B cell (primary cell): ENCODE results near the gene DACT2. TPM values are rescaled to one million over a fixed set of nuclear protein-coding genes. Genes with fewer than 3 reads are reported as not detected.
"Not testable (repeated sequence)": the region's sequence is repeated elsewhere in the genome, so short reads cannot be mapped to it uniquely, and the experiment has no call there.

ENCODE experiments used
- ATAC-seq: fragments of 200-7000 bp; cut with Tn5 transposase; one replicate; pipeline ENCODE4 v1.10.0; 2021; ENCODE audit warnings: low read depth, mild to moderate bottlenecking, moderate number of reproducible peaks, moderate library complexity
- CTCF ChIA-PET: fragments of 350-600 bp; sonication (Branson Sonifier 250); formaldehyde crosslinking; loops from one replicate; lab custom pipeline; 2021; ENCODE audit warnings: antibody characterized with exemption, inconsistent platforms; lab: Charles Lee
- POLR2A ChIA-PET: fragments of 350-600 bp; sonication (Branson Sonifier 250); formaldehyde crosslinking; loops from one replicate; lab custom pipeline; 2021; ENCODE audit warnings: antibody characterized with exemption; lab: Charles Lee
- DNase-seq: peaks from one replicate; pipeline ENCODE4 v3.0.0; 2013
- H2AFZ ChIP-seq: 2 replicates; pipeline ENCODE4 v1.6.1; 2012; ENCODE audit warnings: mild to moderate bottlenecking, low read depth, low read length; ENCODE audit not compliant: insufficient read depth, poor library complexity, severe bottlenecking
- H3K27ac ChIP-seq, 2 donors: 1 replicate in 1 of 2; 2 replicates in 1 of 2; pipeline ENCODE4 v1.5.1; 2012 to 2013; ENCODE audit warnings: low read length in 2 of 2, mild to moderate bottlenecking in 2 of 2, moderate library complexity in 1 of 2
- H3K27me3 ChIP-seq, 4 experiments: fragments of 200-600 bp in 1 of 4; sonication (generic) in 1 of 4; replicated peaks in 1 of 4; 1 replicate in 2 of 4; 2 replicates in 2 of 4; pipeline versions ENCODE4 v1.6.1 to v1.7.0; 2013 to 2016; ENCODE audit warnings: low read length in 3 of 4, mild to moderate bottlenecking in 2 of 4, mixed read lengths in 1 of 4, moderate library complexity in 1 of 4; ENCODE audit not compliant: insufficient read depth in 4 of 4, control insufficient read depth in 3 of 4; ENCODE audit errors: control extremely low read depth in 1 of 4
- H3K36me3 ChIP-seq, 2 experiments: replicated peaks in 1 of 2; 1 replicate in 1 of 2; 2 replicates in 1 of 2; pipeline versions ENCODE4 v1.6.1 to v1.7.1; 2013; ENCODE audit warnings: low read length in 1 of 2; ENCODE audit not compliant: insufficient read depth in 2 of 2, control insufficient read depth in 1 of 2; ENCODE audit errors: control extremely low read depth in 1 of 2, extremely low read depth in 1 of 2
- H3K4me1 ChIP-seq, 2 donors: fragments of 200-600 bp in 1 of 2; sonication (generic) in 1 of 2; 1 replicate in 1 of 2; 2 replicates in 1 of 2; pipeline versions ENCODE4 v1.5.1 to v1.6.1; 2013 to 2017; ENCODE audit warnings: low read length in 2 of 2; ENCODE audit not compliant: control insufficient read depth in 2 of 2, insufficient read depth in 2 of 2
- H3K4me2 ChIP-seq: replicated peaks from 2 replicates; pipeline ENCODE3; 2012; ENCODE audit warnings: mild to moderate bottlenecking, low read depth, low read length; ENCODE audit not compliant: poor library complexity, severe bottlenecking
- H3K4me3 ChIP-seq, 5 experiments: fragments of 200-600 bp in 1 of 5; sonication (generic) in 1 of 5; 1 replicate in 3 of 5; 2 replicates in 2 of 5; pipeline versions ENCODE4 v1.5.1 to v1.7.0; 2011 to 2016; ENCODE audit warnings: low read length in 4 of 5, mild to moderate bottlenecking in 4 of 5, low read depth in 2 of 5, control low read depth in 1 of 5, moderate library complexity in 1 of 5; ENCODE audit not compliant: insufficient read depth in 1 of 5; ENCODE audit errors: control extremely low read depth in 1 of 5, extremely low read depth in 1 of 5
- H3K79me2 ChIP-seq: fragments of 200-600 bp; sonication (generic); one replicate; pipeline ENCODE4 v1.6.0; 2016; ENCODE audit warnings: low read length; ENCODE audit not compliant: control insufficient read depth, insufficient read depth
- H3K9ac ChIP-seq: fragments of 200-600 bp; sonication (generic); 2 replicates; pipeline ENCODE4 v1.6.1; 2017; ENCODE audit warnings: mild to moderate bottlenecking, low read length, moderate library complexity
- H3K9me3 ChIP-seq, 3 donors: one replicate each; pipeline versions ENCODE4 v1.6.1 to v1.7.1; 2013; ENCODE audit warnings: low read length in 2 of 3; ENCODE audit not compliant: control insufficient read depth in 2 of 3, insufficient read depth in 1 of 3; ENCODE audit errors: control extremely low read depth in 1 of 3
- H4K20me1 ChIP-seq: 2 replicates; pipeline ENCODE4 v1.6.0; 2012; ENCODE audit warnings: mild to moderate bottlenecking, low read length; ENCODE audit not compliant: insufficient read depth, control insufficient read depth, poor library complexity, severe bottlenecking
- H3K27ac Mint-ChIP-seq: one replicate; pipeline ENCODE4 v1.8.0; 2021; ENCODE audit warnings: mixed read lengths
- H3K27me3 Mint-ChIP-seq: one replicate; pipeline ENCODE4 v1.8.0; 2021; ENCODE audit warnings: mixed read lengths
- H3K4me1 Mint-ChIP-seq: one replicate; pipeline ENCODE4 v1.8.0; 2021; ENCODE audit warnings: mixed read lengths
- H3K4me3 Mint-ChIP-seq: one replicate; pipeline ENCODE4 v1.8.0; 2021; ENCODE audit warnings: mixed read lengths
- H3K9me3 Mint-ChIP-seq: one replicate; pipeline ENCODE4 v1.8.0; 2022; ENCODE audit warnings: mixed read lengths; ENCODE audit not compliant: insufficient read depth
- EZH2 ChIP-seq: IDR thresholded peaks from 2 replicates; pipeline ENCODE4 v1.6.1; 2012; ENCODE audit warnings: borderline replicate concordance, low read depth, mild to moderate bottlenecking, moderate library complexity, low read length; ENCODE audit not compliant: insufficient read depth, poor library complexity, severe bottlenecking
- WGBS: methylation state at CpG from one replicate; pipeline ENCODE4 v1.1.5; 2013; ENCODE audit warnings: missing lambda C conversion rate; ENCODE audit not compliant: insufficient coverage; 5-methylcytosine and 5-hydroxymethylcytosine counted together
- intact Hi-C: fragments of 100-400 bp; cut with micrococcal nuclease; formaldehyde crosslinking; loops from one replicate; pipeline ENCODE4 v1.10.0; 2022
- polyA plus RNA-seq: library from polyadenylated mRNA; depleted of rRNA; stranded (reverse); fragments of >200 nt; gene quantifications from 2 replicates; pipeline ENCODE4 v1.2.3, GENCODE V29; 2012
- total RNA-seq, 2 donors: library from RNA; stranded (reverse); fragments of 120-200 nt in 1 of 2; gene quantifications; 1 replicate in 1 of 2; 2 replicates in 1 of 2; pipeline versions ENCODE4 v1.2.3 to v1.2.4, GENCODE V29; 2013 to 2022
- TF ChIP-seq, protein P1 (sequence below): fragments of 200-600 bp; IDR thresholded peaks from one replicate; pipeline ENCODE4 v1.8.0; 2022; ENCODE audit warnings: antibody characterized with exemption, mild to moderate bottlenecking

Gene DACT2
- total and polyA plus RNA-seq, 2 donors (not counting 1 experiment from before 2014, with no cell fraction given), result not detected

DNA sequence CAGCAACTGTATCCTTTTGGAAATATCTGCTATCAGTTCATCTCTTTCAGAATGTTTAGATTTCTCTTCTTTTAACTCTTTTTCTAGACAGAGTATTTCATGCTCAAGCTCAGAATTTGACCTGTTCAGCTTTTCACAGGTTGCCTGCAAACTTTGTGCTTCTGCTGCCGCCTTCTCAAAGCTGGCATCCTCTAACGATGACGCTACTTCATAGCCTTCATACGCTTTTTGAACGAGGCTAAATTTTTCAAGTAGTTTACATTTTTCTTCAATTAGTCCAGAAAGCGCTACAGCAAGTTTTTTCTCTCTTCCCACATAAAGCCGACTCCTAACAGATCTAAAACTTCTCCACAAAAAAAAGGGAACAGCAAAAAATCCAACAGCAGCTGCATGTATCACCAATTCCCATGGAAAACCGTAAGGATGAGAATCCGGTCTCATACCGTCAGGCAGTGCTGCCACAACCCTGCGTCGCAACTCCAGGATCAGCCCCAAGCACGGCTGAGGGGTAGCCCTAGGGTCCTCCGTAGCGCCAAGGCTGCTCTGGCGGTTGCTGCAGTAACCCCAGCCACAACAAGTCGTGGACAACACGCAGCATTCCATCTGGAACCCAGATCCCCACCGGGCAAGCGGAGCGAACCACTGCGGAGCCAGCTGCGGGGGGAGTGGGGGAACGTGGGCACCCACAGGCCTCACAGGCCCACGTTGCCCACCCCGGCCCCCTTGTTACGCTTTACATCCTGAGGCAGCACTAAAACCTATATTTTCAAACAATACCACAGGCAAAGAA is 30.6 kb downstream of the DACT2 start:
- H3K27ac Mint-ChIP-seq, result no peak overlapping the region
- H4K20me1 ChIP-seq, result no peaks in the 10 kb centered on the region
- CTCF ChIA-PET, result no interaction called here

DNA sequence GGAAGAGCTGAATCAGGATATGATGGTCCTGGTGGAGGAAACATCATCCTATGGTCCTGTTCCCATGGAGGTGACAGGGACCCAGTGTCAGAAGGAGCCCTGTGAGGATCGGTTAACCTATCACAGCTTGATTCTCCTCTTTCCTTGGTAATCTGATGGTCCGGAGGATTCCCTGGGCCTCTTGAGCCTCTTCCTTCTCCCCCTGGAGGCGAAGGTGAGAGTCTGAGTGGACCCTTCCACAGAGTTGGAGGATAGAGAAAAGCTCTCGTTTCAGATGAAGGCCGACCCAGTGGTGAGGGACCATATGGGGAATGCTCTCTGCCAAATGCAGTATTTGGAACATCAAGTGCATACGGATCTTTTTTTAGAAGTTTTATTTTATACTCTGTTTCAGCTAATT is 32.1 kb downstream of the DACT2 start:
- not testable (repeated sequence) for H3K4me3 Mint-ChIP-seq

More for the DNA sequence above, 30.6 kb downstream of the DACT2 start:
- POLR2A ChIA-PET, result no interaction called here
- Mint-ChIP-seq H3K4me1 (no peaks in the 10 kb centered on the region), H3K27me3 (no peaks in the 10 kb centered on the region), H3K9me3 (no peaks in the 10 kb centered on the region), H3K4me3 (no peak overlapping the region)
- Histone ChIP-seq H3K4me1 (no peaks in the 10 kb centered on the region), H3K27ac (no peak overlapping the region), H3K27me3 (no peaks in the 10 kb centered on the region), H2AFZ (no peak overlapping the region), H3K79me2 (no peaks in the 10 kb centered on the region), H3K4me2 (no peak overlapping the region), H3K4me3 (no peak overlapping the region), H3K36me3 (no peaks in the 10 kb centered on the region), H3K9ac (no peak overlapping the region), H3K9me3 (peaks cover 0 to 10% (median 0%) of the 10 kb centered on the region in 3 donors)
- no peak for DNase-seq
- no peak for ATAC-seq
- WGBS, result 92% methylated on average over 27 of the region's 27 CpGs
- TF ChIP-seq, protein P1, sequence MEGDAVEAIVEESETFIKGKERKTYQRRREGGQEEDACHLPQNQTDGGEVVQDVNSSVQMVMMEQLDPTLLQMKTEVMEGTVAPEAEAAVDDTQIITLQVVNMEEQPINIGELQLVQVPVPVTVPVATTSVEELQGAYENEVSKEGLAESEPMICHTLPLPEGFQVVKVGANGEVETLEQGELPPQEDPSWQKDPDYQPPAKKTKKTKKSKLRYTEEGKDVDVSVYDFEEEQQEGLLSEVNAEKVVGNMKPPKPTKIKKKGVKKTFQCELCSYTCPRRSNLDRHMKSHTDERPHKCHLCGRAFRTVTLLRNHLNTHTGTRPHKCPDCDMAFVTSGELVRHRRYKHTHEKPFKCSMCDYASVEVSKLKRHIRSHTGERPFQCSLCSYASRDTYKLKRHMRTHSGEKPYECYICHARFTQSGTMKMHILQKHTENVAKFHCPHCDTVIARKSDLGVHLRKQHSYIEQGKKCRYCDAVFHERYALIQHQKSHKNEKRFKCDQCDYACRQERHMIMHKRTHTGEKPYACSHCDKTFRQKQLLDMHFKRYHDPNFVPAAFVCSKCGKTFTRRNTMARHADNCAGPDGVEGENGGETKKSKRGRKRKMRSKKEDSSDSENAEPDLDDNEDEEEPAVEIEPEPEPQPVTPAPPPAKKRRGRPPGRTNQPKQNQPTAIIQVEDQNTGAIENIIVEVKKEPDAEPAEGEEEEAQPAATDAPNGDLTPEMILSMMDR, result no peak
- TF ChIP-seq EZH2, result no peak
- intact Hi-C loops, result no loop called here

DNA sequence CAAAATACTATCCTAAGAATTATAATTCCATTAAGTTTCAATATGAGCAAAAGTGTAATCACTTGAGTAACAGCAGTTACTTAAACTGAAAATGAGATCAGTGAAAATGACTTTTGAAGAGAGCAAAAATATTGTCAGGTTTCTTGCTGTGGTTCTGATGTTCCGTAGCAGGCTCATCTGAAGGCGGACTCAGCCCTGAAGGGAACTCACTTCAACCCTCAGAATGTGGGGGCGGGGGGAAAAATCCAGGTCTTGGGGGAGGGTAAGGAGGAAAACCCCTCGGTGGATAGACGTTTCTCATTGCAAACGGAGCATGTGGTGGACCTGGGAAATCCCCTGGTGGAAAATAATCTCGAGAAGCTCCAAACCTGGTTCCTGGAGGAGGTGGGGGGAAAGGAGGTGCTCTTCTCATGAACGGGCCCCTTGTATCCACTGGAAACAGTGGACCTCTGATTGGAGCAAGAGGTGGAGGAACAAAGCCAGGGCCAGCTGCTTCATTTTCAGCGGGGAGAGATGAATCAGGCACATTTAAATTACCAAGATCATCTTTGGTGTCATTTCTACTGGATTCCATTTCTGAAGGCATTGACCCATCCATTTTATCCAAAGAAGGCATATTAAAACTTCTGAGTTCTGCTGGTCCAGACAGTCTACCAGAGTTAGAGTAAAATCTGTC is 32.7 kb downstream of the DACT2 start:
- H3K4me3 Mint-ChIP-seq, H3K4me1 Mint-ChIP-seq, H3K27ac ChIP-seq, H3K4me3 ChIP-seq, POLR2A ChIA-PET, H3K36me3 ChIP-seq, H3K9ac ChIP-seq, ATAC-seq, H3K27me3 ChIP-seq, DNase-seq, CTCF ChIA-PET, H3K4me1 ChIP-seq, intact Hi-C loops, H3K27me3 Mint-ChIP-seq, H3K4me2 ChIP-seq, H3K9me3 Mint-ChIP-seq, H2AFZ ChIP-seq, H4K20me1 ChIP-seq, H3K79me2 ChIP-seq, H3K27ac Mint-ChIP-seq: not testable (repeated sequence)
- peaks cover 0 to 19% (median 0%) of the 10 kb centered on the region in 3 donors for H3K9me3 ChIP-seq
- 100% methylated on average over 1 of the region's 9 CpGs for WGBS

More for the DNA sequence above, 32.1 kb downstream of the DACT2 start:
- H3K4me1 ChIP-seq, H4K20me1 ChIP-seq, H3K4me1 Mint-ChIP-seq, H3K9me3 Mint-ChIP-seq, H2AFZ ChIP-seq, intact Hi-C loops, H3K4me2 ChIP-seq, H3K27me3 ChIP-seq, CTCF ChIA-PET, H3K27me3 Mint-ChIP-seq, POLR2A ChIA-PET, H3K4me3 ChIP-seq, H3K9ac ChIP-seq, DNase-seq, ATAC-seq, H3K36me3 ChIP-seq, H3K27ac ChIP-seq, H3K79me2 ChIP-seq, H3K27ac Mint-ChIP-seq: not testable (repeated sequence)
- peaks cover 0 to 19% (median 0%) of the 10 kb centered on the region in 3 donors for H3K9me3 ChIP-seq
- 81% methylated on average over 3 of the region's 6 CpGs for WGBS
